Neuron (in vitro differentiated cells): ENCODE measurements around the gene RSAD2.

ENCODE experiments used
- H2AFZ ChIP-seq: one replicate; pipeline ENCODE4 v1.6.1; 2013; ENCODE audit warnings: low read depth, mild to moderate bottlenecking, inconsistent platforms, low read length, moderate library complexity
- H3K27me3 ChIP-seq: one replicate; pipeline ENCODE4 v1.6.1; 2013; ENCODE audit warnings: low read length; ENCODE audit not compliant: insufficient read depth
- H3K36me3 ChIP-seq: one replicate; pipeline ENCODE4 v1.6.1; 2013; ENCODE audit warnings: low read length; ENCODE audit not compliant: insufficient read depth
- H3K4me1 ChIP-seq: one replicate; pipeline ENCODE4 v1.6.1; 2013; ENCODE audit warnings: low read length; ENCODE audit not compliant: insufficient read depth
- H3K4me3 ChIP-seq: 2 replicates; pipeline ENCODE4 v1.5.1; 2013; ENCODE audit warnings: mild to moderate bottlenecking, low read length, moderate library complexity
- H3K9me3 ChIP-seq: one replicate; pipeline ENCODE4 v1.6.1; 2013; ENCODE audit warnings: low read length

The RSAD2 gene, protein sequence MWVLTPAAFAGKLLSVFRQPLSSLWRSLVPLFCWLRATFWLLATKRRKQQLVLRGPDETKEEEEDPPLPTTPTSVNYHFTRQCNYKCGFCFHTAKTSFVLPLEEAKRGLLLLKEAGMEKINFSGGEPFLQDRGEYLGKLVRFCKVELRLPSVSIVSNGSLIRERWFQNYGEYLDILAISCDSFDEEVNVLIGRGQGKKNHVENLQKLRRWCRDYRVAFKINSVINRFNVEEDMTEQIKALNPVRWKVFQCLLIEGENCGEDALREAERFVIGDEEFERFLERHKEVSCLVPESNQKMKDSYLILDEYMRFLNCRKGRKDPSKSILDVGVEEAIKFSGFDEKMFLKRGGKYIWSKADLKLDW

DNA sequence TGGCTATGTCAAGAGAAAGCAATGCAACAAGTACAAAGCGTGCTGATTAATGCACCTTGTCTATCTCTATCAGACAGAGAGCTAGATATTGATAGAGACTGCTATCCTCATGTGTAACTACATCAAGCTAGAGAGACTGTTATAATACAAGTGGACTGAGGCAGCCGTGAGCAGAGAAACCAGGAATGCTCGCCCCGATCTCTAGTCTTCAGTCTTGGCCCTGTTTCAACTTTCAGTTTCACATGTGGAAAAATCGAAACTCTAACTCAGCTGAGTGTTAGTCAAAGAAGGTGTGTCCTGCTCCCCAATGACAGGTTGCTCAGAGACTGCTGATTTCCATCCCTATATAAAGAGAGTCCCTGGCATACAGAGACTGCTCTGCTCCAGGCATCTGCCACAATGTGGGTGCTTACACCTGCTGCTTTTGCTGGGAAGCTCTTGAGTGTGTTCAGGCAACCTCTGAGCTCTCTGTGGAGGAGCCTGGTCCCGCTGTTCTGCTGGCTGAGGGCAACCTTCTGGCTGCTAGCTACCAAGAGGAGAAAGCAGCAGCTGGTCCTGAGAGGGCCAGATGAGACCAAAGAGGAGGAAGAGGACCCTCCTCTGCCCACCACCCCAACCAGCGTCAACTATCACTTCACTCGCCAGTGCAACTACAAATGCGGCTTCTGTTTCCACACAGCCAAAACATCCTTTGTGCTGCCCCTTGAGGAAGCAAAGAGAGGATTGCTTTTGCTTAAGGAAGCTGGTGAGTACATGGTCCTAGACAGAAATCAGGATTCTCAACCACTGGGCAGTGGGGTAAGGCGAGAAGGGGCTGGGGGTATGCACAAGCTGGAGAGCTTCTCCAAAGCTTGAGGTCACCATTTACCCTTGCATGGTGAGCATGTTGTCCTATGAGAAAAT, at the start of gene RSAD2:
Gene RSAD2, plus strand, starts transcription at position 376 of the 903 bp plus-strand sequence. Its CDS starts 24 bp downstream, at position 400.
- Histone ChIP-seq H3K36me3 (no peaks in the 10 kb centered on the region), H3K4me3 (no peak within 1 kb of the TSS), H3K27me3 (peaks cover 5% of the 10 kb centered on the region), H3K4me1 (no peaks in the 10 kb centered on the region), H3K9me3 (peaks cover 3% of the 10 kb centered on the region), H2AFZ (no peak within 1 kb of the TSS)

DNA sequence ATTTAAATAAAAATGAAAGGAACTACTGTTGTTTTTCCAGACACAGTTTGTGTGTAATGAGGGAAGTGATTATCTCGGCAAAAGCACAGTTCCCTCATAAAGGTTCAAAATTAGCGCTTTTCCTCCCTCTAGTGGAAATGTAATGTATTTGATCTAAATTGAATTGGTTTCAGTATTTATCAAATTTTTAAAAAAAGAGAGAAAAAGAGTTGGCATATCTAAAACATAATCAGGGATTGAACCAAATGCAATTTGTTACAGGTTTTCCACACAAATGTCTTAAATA, 49.3 kb upstream of the RSAD2 start:
- H3K4me1 ChIP-seq: peaks cover 12% of the 10 kb centered on the region
- H2AFZ ChIP-seq: peak overlapping the region; percentile 80
- peak overlapping the region; percentile 14 for H3K4me3 ChIP-seq
- peaks cover 3% of the 10 kb centered on the region for H3K9me3 ChIP-seq
- no peaks in the 10 kb centered on the region for H3K36me3 ChIP-seq
- H3K27me3 ChIP-seq: no peaks in the 10 kb centered on the region

DNA sequence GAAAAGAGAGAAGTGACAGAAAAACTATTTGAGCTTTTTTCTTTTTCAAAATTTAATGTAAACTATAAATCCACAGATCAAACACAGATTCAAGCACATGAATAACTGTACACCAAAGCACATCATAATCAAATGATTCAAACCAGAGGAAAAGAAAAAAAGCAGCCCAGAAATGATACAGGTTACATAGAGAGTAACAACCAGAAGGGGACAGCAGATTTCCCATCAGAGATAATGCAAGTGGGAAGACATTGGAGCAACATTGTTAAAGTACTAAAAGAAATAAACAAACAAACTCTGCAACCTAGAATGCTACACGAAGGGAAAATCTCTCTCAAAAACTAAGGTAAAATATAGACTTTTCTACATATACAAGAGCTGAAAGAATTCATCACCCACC, 46.3 kb upstream of the RSAD2 start:
- Histone ChIP-seq H3K4me1 (peaks cover 12% of the 10 kb centered on the region), H2AFZ (no peak overlapping the region), H3K9me3 (peaks cover 8% of the 10 kb centered on the region), H3K27me3 (no peaks in the 10 kb centered on the region), H3K4me3 (no peak overlapping the region), H3K36me3 (no peaks in the 10 kb centered on the region)

DNA sequence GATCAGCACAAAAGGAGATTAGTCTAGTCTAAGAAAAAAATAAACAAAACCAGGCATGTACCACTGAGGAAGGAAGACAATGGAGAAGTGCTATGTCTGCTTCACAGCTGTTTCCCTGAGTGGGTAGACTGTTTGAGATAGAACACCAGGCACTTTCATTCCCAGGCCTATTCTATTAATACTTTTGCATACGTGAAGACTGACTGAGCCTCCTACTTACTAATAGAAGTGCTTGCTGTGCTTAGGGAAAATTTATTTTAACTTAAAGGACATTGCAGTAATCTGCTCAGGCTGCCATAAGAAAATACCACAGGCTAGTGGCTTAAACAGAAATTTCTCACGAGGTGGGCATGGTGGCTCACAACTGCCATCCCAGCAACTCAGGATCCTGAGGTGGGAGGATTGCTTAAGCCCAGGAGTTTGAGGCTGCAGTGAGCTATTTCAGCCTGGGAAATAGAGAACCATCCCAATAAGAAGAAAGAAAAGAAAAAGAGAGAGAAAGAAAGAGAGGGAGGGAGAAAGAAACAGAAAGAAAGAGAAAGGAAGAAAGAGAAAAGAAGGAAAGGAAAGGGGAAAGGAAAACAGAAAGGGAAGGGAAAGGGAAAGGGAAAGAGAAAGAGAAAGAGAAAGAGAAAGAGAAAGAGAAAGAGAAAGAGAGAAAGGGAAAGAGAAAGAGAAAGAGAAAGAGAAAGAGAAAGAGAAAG, 44.8 kb upstream of the RSAD2 start:
- H3K27me3 ChIP-seq: no peaks in the 10 kb centered on the region
- no peak overlapping the region for H3K4me3 ChIP-seq
- no peak overlapping the region for H2AFZ ChIP-seq
- no peaks in the 10 kb centered on the region for H3K36me3 ChIP-seq
- H3K9me3 ChIP-seq: peaks cover 8% of the 10 kb centered on the region
- H3K4me1 ChIP-seq: peaks cover 6% of the 10 kb centered on the region

DNA sequence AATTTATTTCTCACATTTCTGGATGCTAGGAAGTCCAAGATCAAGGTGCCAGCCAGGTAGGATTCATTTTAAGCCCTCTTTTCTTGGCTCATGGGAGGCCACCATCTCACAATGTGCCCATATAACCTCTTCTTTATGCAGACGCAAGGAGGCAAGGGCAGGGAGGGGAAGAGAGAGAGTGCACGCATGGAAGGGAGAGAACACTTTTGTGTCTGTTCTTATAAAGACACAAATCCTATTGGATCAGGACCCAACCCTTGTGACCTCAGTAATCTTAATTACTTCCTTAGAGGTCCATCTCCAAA, 44.3 kb upstream of the RSAD2 start:
- Histone ChIP-seq H3K36me3 (no peaks in the 10 kb centered on the region), H3K4me3 (no peak overlapping the region), H3K4me1 (peaks cover 2% of the 10 kb centered on the region), H3K27me3 (no peaks in the 10 kb centered on the region), H3K9me3 (peaks cover 8% of the 10 kb centered on the region), H2AFZ (no peak overlapping the region)

DNA sequence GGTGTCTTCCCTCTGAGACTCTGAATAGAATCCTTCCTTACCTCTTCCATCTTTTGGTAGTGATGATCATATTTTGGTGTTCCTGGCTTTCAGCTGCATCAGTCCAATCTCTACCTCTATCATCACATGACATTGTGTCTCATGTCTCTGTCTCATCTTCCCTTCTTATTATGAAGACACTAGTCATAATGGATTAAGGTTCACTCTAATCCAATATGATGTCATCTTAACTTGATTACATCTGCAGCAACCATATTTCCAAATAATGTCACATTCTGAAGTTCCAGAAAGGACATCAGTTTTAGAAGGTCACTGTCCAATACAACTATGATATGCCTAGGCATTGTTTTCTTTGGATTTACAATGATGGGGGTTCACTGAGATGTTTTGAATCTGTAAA, 43.4 kb upstream of the RSAD2 start:
- H2AFZ ChIP-seq: no peak overlapping the region
- H3K36me3 ChIP-seq: no peaks in the 10 kb centered on the region
- no peaks in the 10 kb centered on the region for H3K4me1 ChIP-seq
- H3K9me3 ChIP-seq: peaks cover 8% of the 10 kb centered on the region
- H3K27me3 ChIP-seq: no peaks in the 10 kb centered on the region
- no peak overlapping the region for H3K4me3 ChIP-seq

DNA sequence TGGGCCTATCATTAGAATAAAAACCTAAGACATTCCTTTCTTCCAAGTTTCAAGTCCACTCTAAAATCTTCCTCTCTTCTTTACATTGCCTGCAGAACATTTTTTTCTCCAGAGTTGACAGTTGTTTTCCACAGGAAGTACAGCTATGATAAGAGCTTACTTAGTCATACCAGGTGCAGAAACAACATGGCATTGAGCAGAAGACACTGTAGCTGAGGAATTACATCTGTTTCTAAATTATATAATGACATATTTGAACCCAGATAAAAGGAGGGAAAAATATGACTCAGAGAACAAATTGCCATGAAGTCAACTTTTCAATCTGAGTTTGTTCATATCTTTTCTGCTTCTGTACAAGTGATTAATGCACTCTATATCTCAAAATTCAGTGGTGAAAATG, 42.1 kb upstream of the RSAD2 start:
- Histone ChIP-seq H3K9me3 (peaks cover 8% of the 10 kb centered on the region), H2AFZ (no peak overlapping the region), H3K4me3 (no peak overlapping the region), H3K4me1 (no peaks in the 10 kb centered on the region), H3K36me3 (no peaks in the 10 kb centered on the region), H3K27me3 (no peaks in the 10 kb centered on the region)

DNA sequence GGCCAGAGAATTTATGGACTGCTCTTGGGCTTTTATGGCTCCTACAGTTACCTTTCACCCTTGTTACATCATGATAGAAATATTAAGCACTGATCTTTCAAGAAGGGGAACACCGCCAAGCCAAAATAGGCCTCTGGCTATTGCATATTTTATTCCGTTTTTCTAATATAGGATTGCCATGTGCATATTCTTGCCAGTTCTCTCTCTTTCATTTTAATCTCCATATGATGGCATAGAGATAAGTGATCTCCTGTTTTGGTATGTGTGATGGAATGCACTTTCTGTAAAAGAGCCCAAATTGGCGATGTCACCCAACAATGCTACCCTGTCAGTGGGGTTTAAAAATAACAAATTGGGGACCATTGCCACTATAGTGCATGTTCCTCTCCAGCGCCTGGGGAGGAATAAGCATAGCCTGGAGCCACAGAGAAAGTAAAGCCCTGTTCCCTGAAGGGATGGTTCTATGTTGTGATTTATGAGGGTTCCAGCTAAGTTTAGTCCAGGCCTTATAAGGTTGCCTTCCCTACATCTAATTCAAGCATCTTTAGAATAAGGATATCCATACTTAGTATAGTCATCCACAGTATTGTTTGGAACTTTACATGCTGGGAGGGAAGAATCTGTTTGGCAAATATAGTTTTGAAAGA, 38.8 kb upstream of the RSAD2 start:
- no peak overlapping the region for H2AFZ ChIP-seq
- no peak overlapping the region for H3K4me3 ChIP-seq
- no peaks in the 10 kb centered on the region for H3K27me3 ChIP-seq
- no peaks in the 10 kb centered on the region for H3K4me1 ChIP-seq
- no peaks in the 10 kb centered on the region for H3K36me3 ChIP-seq
- peaks cover 10% of the 10 kb centered on the region for H3K9me3 ChIP-seq

DNA sequence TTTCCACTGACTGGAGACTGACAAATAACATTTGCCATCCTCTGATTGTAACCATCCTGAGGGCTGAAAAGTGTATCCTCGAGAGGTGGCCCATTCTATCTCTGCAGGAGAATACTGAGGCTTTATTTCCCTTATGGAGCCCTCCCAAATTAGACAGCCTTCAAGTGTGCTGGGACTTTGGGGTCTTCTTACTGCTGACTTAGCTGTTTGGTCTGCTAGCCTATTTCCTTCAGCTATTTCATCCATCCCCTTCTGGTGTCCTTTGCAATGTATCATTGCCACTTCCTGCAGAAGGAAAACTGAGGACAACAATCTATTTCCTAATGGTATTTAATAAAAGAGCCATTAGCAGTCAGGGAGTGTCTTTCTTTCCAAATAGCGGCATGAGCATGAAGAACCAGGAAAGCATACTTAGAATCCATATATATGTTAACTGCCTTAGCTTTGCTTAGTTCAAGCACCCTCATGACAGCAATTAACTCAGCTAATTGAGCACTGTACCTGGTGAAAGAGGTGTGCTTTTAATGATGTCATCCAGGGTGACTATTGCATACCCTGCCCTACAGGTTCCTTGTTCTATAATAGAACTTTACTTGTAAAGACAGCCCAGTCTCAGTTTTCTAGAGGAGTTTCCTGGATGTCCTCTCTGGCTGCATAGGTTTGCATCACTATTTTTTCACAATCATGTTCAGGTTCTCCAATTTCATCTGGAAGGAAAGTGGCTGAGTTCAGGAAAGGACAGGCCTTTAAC, 35.9 kb upstream of the RSAD2 start:
- H3K4me3 ChIP-seq: no peak overlapping the region
- H3K27me3 ChIP-seq: no peaks in the 10 kb centered on the region
- H2AFZ ChIP-seq: no peak overlapping the region
- H3K4me1 ChIP-seq: no peaks in the 10 kb centered on the region
- H3K36me3 ChIP-seq: no peaks in the 10 kb centered on the region
- H3K9me3 ChIP-seq: peaks cover 10% of the 10 kb centered on the region

DNA sequence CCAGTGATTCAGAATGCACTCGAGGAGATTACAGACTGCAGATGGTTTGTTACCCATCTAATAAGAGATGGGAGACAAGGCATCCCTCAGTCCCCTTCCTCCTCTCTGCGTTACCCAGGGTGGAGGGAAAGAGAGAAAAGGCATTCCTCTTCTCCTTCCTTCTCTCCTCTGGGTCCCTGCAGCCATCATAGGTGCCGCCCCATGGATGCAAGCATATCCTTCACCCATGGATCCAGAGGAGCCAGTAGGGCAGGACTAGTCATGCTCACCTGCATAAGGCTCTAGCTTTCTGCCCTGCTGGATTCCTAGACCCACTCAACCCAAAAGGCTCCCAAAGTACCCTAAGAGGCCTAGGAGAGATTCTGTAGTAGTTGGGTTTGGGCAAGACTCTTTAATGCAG, 32.3 kb upstream of the RSAD2 start:
- peaks cover 16% of the 10 kb centered on the region for H3K9me3 ChIP-seq
- H3K4me3 ChIP-seq: no peak overlapping the region

DNA sequence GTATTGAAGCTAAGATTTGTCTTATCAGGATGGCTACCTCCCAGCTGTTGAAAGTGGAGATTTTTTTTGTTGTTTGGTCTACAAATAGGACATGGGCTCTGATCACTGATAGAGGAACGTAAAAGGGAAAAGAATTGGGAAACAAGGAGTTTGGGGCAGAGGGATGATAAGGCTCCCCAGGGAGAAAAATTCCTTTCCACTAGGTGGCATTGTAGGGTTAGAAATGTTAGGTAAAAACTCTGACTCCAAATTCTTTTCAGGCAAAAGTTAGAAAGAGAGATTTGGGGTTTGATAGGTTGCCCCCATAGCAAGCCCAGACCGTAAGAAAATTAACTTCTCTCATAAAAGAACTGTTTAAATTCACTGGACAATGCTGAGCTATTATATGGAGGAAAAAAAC, 31.7 kb upstream of the RSAD2 start:
- Histone ChIP-seq H3K27me3 (no peaks in the 10 kb centered on the region), H3K9me3 (peaks cover 16% of the 10 kb centered on the region), H3K4me3 (no peak overlapping the region), H2AFZ (no peak overlapping the region), H3K36me3 (no peaks in the 10 kb centered on the region), H3K4me1 (no peaks in the 10 kb centered on the region)

More for the DNA sequence above, 32.3 kb upstream of the RSAD2 start:
- no peaks in the 10 kb centered on the region for H3K4me1 ChIP-seq
- no peak overlapping the region for H2AFZ ChIP-seq
- H3K27me3 ChIP-seq: no peaks in the 10 kb centered on the region
- H3K36me3 ChIP-seq: no peaks in the 10 kb centered on the region

DNA sequence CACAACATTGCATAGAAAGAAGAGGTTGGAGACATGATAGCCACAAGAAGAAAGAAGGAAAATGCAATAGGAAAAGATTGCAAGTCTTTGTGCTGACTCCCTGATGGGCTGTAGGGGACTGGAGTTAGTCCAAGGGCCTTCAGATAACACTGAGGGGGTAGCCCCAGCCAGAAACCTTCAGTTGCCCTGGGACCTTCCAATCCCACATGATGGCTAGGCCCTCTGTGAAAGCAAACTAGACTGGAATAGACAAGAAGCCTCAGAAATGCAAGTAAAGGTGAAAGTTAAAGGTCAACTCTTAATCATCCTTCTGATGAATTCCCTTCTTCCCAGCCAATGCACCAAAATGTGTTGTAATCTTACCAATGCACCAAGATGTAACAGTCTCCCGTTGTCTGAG, 31.0 kb upstream of the RSAD2 start:
- Histone ChIP-seq H2AFZ (no peak overlapping the region), H3K9me3 (peaks cover 16% of the 10 kb centered on the region), H3K4me1 (peaks cover 2% of the 10 kb centered on the region), H3K4me3 (no peak overlapping the region), H3K36me3 (no peaks in the 10 kb centered on the region), H3K27me3 (no peaks in the 10 kb centered on the region)
